SW 1271 (cell line): ENCODE measurements around the gene AASDH.
A peak's percentile ranks its signal among the peaks of the same experiment; 100 is the strongest.

Source experiments
- DNase-seq, 2 experiments: peaks; one replicate each; lab custom pipeline; 2025; lab: John Stamatoyannopoulos, UW

AASDH gene, protein sequence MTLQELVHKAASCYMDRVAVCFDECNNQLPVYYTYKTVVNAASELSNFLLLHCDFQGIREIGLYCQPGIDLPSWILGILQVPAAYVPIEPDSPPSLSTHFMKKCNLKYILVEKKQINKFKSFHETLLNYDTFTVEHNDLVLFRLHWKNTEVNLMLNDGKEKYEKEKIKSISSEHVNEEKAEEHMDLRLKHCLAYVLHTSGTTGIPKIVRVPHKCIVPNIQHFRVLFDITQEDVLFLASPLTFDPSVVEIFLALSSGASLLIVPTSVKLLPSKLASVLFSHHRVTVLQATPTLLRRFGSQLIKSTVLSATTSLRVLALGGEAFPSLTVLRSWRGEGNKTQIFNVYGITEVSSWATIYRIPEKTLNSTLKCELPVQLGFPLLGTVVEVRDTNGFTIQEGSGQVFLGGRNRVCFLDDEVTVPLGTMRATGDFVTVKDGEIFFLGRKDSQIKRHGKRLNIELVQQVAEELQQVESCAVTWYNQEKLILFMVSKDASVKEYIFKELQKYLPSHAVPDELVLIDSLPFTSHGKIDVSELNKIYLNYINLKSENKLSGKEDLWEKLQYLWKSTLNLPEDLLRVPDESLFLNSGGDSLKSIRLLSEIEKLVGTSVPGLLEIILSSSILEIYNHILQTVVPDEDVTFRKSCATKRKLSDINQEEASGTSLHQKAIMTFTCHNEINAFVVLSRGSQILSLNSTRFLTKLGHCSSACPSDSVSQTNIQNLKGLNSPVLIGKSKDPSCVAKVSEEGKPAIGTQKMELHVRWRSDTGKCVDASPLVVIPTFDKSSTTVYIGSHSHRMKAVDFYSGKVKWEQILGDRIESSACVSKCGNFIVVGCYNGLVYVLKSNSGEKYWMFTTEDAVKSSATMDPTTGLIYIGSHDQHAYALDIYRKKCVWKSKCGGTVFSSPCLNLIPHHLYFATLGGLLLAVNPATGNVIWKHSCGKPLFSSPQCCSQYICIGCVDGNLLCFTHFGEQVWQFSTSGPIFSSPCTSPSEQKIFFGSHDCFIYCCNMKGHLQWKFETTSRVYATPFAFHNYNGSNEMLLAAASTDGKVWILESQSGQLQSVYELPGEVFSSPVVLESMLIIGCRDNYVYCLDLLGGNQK

DNA sequence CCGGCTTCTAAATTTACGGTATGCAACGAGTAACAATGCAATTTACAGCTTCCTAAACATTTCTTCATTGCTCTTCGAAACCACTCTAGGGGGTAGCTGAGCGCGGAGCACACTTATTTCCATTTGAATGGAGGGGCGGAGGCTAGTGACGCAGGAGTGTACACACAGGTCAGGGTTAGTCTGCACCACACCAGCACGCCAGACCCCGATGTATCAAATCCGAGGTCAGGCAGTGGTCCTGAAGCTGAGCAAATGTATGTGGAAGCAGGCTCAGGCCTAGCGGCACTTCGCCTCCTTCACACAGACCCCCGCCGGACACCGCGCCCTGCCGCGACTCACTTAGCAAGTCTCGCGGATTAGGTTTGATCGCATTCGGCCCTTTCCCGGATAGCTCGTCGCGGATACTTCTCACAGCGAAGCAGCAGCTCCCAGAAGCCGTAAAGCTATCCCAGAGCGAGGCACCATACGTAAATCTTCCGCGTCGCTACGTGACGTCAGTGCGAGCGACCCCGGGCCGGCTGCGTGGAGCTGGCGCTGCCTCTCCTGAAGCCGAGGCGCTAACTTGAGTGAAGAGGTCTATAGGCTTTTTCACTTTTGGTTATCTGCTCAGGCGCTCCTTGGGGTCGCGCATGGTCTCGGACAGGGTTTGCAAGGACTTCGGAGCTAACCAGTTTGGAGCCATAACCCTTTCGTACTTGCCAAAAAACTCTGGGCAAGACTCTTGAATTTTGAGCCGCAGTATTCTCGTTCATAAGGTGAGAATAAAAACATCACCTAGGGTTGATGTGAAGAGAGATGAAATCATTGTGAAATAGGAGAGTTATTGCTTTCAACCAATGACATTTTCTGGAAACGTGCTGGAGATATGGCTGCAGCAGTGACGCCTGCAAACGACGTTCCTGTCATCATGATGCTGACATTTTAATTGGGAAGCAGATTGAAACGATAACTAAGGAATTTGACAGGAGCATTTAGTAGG is at the start of gene AASDH:
AASDH (minus strand) TSS at position 469 of the 979 bp plus-strand sequence. CDS start 3,192 bp downstream, outside the sequence.
- DNase-seq = peak; percentile 55 to 88

DNA sequence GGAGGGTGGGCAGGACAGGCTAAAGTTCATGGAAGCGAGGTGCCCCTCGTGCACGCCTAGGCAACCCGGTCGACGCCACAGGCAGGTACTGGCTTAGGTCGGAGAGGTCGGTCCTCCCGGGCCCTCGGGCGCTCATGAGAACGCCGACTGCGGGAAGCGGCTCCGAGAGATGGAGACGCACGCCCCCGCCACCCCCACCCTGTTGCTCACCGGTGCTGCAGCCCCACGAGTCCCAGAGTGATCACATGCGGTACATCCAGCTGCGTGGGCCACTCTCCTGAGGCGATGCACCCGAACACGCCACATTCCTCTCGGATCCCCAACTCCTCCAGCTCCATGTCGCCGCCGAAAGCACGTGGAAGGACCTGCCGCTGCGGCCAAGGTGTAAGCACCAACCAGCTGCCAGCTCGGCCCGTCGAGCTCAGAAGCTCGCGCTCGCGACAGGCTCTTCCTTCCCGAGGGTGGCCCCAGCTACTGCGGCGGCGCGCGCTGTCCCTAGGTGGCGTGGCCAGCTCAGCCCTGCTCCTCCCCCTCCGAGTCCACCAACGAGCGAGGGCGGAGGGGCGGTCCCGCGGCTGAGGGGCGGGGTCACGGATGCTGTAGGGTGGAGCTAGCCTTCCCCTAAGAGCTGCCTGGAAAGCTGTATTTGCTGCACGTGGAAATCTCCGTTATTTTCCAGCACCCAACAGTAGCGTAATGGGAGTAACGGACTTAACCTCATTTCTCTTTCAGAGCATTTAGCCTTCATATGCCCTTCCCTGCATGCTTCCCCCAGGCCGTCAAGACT is 48.0 kb upstream of the AASDH start, which contains the start of gene PPAT:
PPAT (minus strand) TSS at position 476 of the 787 bp plus-strand sequence; CDS start at position 338, 138 bp downstream.
- DNase-seq = peak; percentile 84 to 89

DNA sequence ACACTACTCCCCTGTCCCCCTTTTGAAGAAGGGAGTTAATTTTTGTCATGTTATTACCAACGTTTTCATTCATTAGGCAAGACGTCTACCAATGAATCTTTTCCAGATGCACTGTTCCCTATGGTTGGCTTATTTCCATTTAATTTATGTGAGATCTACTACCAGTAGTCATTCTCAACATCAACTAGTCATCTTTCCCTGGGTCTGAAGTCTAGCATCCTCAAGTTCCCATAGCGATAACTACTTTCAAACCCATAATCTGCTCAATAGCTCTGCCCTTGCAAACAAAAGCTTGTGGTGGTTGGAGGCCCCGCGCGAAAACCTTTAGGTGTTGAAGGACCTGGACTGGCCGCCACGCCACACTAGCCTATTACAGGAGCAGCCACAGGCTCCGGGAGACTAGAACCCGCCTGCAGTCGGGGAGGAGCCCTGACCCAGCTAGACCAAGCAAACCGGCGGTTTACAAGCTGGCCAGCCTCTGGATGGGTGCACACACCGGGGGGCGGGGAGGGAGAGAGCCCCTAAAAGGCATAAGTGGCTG is 47.4 kb upstream of the AASDH start:
- peak in 1 of 2 experiments; percentile 40 for DNase-seq

DNA sequence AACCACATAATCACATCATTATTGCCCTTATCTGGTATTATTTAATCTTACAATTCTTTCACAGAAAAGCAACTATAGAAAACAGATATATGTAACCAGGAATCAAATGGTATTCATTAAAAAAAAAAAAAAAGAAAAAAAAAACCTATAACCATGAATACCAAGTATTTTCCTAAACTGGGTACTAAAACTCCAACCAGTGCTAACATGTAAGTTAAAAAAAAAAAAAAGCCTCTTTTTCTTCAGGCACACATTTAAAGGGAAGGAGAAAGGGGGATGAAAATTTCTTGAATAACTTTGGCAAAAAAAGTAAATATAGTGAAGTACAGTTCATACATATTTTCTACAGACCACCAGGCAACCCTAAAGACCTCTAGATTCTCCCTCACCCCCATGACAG is 46.0 kb upstream of the AASDH start:
- DNase-seq = no peak

DNA sequence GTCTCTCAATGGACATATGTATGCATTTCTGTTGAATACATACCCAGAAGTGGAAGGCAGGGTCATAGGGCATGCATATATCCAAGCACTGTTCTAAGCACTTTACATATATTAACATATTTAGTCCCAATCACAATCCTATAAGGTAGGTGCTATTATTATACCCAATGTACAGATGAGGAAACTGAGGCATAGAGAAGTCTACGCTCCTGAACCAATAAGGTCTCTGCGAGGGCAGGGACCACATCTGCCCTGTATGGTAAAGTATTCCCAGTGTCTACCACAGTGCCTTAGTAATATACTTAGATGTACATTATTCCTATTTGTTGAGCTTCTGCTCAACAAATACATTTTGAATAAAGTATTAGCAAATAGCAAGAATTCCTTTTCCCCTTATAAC is 42.9 kb upstream of the AASDH start:
- DNase-seq = no peak

DNA sequence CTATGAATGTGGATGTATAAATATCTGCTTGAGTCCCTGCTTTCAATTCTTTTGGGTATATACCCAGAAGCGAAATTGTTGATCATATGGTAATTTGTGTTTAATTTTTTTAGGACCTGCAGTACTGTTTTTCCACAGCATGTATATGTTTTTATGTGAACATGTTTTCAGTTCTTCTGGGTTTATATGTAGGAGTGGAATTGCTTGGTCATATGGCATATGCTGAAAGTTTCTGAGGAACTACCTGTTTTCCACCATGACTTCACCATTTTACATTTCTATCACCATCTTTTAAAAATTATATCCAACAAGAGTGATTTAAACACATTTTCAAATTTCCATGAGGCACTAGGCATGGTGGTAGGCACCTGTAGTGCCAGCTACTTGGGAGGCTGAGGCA is 39.9 kb upstream of the AASDH start:
- no peak for DNase-seq

DNA sequence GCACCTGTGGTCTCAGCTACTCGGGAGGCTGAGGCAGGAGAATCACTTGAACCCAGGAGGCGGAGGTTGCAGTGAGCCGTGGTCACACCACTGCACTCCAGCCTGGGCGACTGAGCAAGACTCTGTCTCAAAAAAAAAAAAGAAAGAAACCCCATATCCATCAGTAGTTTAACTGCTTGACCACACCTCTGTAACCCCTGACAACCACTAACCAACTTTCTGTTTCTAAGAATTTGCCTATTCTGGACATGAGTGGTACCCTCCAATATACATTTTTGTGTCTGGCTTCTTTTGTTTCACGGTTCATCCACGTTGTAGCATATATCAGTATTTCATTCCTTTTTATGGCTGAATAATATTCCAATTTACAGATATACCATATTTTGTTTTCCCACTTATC is 39.0 kb upstream of the AASDH start:
- no peak for DNase-seq

DNA sequence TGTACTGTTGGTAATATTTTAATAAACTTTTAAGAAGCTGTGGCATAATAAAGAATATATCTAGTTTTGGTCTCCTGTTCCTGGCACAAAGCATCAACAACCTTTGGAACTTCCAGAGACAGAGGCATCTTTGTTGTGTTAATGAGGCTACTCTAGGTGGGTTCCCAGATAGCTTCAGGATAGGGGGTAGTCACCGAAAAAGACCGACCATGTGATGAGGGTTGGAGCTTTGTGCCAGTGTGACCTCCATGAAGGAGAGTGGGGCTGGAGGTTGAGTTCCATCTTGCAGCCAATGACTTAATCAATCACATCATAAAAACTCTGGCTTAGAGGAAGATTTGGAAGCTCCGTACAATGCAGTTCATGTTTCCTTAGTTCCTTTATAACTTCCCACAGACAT is 38.2 kb upstream of the AASDH start:
- no peak for DNase-seq

DNA sequence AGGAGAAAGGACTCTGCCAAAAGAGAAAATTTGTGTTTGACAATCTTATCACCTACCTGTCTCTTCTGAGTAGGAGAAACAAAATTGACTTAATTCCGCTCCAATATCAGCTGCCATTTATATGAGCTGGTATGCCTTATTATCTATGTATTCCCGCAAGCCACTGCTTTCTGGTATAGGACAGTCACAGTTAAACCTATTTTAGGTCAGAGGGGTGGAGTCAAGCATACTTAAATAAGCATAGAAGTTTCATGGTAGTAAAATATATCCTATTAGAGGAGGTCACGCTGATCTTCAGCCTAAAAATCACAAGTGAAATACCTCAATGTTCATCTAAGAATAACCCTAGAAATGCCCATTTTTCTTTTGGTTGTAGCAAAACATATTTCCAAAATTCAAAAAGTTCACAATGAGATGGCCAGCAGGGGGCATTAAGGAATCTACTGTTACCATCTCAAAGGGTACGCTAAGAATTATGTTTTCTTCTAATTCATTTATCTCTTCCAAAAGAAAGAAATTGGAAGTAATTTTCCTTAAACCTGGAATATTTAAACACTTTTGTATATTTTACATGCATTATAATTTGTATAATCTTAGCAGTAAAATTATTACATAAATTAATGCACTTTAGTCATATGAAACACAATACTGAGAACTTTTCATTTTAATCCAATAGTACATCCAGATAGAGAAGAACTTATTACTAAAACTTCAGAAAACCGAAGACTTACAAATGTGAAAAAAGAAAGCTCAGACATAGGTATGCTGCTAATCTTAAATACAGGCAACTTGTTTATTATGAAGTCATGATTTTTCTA is 37.6 kb upstream of the AASDH start:
- no peak for DNase-seq

DNA sequence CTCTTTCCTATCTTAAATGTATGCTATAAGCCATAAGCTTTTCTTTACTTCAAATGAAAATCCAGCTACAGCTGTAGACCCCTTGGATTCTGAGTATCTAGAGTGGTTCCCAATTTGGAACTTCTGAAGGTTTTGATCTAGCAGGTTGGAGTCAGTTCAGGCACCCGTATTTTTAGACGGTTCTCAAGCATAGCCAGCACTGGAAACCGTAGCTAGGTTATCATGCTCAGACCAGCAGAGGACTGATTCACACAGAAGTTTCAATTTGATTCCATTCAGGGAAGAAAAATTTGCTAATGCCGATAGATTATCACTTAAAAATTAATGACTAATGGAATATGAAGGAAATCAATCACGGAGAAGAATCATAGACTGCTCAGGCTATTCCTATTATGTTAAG is 36.9 kb upstream of the AASDH start:
- no peak for DNase-seq

DNA sequence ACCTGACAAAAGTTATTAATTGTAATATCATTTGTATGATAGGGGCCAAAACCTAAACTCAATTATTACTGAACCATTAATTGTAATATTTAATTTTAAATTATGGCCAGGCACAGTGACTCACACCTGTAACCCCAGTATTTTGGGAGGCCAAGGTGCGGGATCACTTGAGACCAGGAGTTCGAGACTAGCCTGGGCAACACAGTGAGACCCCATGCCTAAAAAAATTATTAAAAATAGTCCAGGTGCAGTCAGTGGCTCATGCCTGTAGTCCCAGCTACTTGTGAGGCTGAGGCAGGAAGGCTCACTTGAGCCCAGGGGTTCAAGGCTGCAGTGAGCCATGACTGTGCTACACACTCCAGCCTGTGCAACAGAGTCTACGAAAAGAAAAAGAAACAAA is 30.1 kb upstream of the AASDH start:
- no peak for DNase-seq

DNA sequence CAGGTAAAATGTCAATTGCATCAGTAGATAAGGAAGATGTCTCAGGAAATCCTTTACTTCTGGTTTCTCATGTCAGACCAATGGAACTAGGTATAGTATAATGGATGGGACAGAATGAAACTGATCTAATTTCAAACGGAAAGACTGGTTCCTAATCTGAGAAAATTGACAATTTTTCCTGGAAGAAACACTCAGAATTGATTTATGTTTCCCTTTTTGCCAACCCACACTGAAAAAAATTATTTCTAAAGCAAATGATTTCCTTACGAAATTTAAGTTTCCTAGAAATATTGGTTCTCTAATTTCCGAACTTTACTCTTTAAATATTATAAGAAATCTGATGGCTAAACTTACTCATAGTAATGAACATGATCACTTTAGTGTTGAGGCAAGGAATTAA is 29.1 kb upstream of the AASDH start:
- no peak for DNase-seq

DNA sequence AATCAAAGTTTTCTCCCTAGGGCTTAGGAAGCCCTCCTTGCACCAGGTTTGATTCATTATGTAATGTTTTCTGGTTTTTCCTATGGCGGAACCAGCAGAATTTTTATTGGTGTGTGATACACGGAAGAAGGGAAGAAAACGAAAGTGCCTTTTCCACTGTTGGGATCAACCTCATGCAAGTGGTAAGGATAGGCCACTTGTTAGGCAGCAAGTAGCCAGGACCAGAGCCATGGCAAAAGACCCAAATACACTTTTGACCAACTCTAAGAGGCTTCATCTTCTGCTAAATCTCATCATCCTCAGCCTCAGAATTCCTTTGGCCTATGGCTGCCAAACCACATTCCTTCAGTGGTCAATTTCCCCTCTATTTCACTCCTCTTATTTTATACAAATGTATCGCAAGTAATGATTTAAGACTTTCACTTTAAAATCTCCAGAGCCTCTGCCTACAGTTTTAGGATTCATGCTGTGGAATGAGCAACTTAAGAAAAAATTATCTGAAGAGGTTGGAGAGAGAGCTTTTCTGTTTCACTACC is 26.9 kb upstream of the AASDH start:
- DNase-seq = no peak

DNA sequence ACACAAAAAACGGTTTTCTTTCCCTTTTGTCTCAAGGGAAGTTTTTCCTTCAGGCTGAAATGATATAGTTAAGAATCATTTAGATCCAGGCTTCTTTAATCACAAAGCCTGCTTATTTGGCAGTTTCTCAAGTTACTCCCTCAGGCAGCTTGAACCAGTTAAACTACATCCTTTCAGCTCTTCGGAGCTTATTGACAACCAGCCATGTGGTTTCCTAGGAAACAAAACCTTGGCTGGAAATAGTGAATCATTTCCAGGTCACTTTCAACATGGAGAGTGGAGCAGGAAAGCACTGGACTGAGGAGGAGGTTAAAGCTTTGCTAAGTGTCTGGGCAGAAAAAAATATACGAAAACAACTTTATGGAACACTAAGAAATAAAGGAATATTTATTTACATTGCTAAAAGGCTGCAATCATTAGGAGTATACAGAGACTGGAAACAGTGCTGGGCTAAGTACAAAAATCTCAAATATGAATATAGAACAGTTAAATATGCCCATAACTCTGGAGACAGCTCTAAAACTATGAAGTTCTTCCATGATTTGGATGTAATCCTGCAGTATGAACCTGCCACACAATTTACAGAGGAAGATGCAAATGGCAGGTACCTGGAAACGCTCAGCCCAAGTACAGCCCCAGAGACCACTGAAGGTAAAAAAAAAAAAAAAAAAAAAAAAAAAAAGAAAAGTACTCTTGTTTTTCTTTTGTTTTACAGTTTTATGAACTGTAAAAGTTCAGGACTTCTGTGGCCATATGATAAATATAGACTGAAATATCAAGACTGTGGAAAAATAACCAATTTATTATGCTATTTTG is 23.2 kb upstream of the AASDH start:
- peak; percentile 64 to 87 for DNase-seq

DNA sequence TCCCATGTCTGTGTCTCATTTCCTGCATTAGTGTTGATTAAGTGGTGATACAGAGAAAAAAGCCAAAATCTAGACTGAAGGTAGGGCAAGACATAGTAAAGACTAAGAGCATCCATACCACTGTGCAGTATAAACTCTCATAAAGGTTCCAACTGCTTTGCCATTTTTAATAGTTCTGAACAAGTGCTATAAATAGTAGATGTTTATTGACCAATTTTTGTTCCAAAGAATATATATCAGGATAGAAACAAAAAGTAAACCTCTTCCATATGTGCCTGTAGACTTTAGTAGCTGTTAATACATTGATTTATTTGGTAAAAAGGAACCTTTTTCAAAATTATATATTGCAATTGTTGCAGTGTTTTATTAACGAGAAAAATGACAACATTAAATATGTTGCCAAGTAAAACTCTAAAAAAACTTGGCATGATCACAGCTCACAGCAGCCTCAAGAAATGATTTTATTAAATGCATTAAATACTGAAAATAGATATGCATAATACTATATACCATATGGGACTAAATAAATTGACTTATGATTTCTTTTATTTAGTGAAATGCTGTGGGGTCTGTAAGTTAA is 22.3 kb upstream of the AASDH start:
- no peak for DNase-seq

DNA sequence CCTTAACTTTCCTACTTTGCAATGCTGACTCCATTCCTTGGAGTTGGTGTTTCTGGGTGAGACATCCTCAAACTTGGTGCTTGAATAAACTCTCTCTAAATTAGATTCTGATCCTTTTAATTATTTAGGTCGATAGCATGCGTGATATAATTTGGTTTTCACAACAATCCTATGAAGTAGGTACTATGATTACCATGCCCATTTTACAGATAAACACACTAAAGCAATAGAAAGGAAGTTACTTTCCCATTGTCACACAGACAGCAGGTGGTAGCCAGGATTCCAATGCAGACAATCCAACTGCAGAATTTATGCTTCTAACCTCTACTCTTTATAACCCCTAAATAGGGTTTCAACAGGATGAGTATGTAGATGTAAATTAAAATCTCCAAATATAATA is 21.7 kb upstream of the AASDH start:
- no peak for DNase-seq

DNA sequence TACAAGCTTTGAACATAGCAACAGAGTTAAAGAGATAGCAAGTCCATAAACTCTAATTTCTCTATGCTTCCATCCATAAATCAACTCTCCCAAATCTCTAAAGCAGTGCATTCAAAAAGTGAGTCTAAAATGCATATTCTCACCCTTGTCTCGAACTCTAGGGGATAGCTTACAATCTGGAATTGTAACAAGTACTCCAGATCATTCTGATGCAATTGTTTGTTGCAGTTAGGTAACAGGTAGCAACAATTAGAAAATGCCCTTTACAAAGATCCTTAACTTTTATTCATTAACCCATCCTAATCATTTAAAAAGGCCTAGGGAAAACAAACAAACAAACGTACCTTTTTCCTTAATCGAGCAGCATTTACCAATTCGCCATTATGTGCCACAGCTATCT is 18.9 kb upstream of the AASDH start:
- no peak for DNase-seq

DNA sequence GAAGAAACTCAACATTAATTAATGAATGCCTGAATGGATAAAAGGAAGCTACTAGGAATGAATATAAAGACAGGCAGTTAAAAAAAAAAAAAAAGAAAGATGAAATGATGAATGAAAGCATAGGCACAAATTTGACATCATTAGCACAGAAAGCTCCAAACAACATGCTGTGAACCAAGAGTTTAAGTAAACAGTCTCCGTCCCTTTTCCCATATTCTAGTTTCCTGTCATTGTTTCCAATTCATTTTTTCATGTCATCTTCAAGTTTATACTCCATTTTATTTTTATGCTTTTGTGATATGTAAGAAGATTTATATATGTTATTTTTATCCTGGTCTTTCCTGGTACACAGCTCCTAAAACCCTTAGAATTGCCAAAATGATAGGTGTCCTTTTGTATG is 17.7 kb upstream of the AASDH start:
- DNase-seq = no peak
